SK-N-SH (cell line): ENCODE measurements around the gene PTK6.

ENCODE experiments used
- ELF1 ChIP-seq: IDR thresholded peaks from 2 replicates; pipeline ENCODE4 v1.4.0; 2012
- EP300 ChIP-seq, 2 experiments: IDR thresholded peaks; 2 replicates each; pipeline versions ENCODE4 v1.4.0 to v1.6.1; 2012; ENCODE audit warnings: borderline replicate concordance in 1 of 2, low read depth in 1 of 2, low read length in 1 of 2
- EZH2phosphoT487 ChIP-seq: fragments of 200-600 bp; sonication (generic); IDR thresholded peaks from 2 replicates; pipeline ENCODE4 v1.6.1; 2017; ENCODE audit warnings: low read depth, mixed run types, mild to moderate bottlenecking, antibody characterized with exemption, moderate library complexity, borderline replicate concordance
- FOXJ3 ChIP-seq: sonication (generic); formaldehyde crosslinking; IDR thresholded peaks from 2 replicates; pipeline ENCODE4 v1.5.1; 2020; ENCODE audit warnings: mild to moderate bottlenecking, missing genetic modification reagents
- FOXM1 ChIP-seq: IDR thresholded peaks from 2 replicates; pipeline ENCODE4 v1.4.0; 2012; ENCODE audit warnings: low read depth, mild to moderate bottlenecking
- RAD21 ChIP-seq: IDR thresholded peaks from 2 replicates; pipeline ENCODE4 v1.6.1; 2012; ENCODE audit warnings: mild to moderate bottlenecking, low read length
- SIN3A ChIP-seq: IDR thresholded peaks from 2 replicates; pipeline ENCODE4 v1.6.1; 2012; ENCODE audit warnings: low read depth, mild to moderate bottlenecking, low read length, moderate library complexity, borderline replicate concordance
- TEAD4 ChIP-seq: IDR thresholded peaks from 2 replicates; pipeline ENCODE4 v1.4.0; 2012; ENCODE audit warnings: mild to moderate bottlenecking, borderline replicate concordance; ENCODE audit not compliant: insufficient read depth
- TF ChIP-seq, protein P1 (sequence below): fragments of 200-600 bp; sonication (generic); IDR thresholded peaks from 2 replicates; pipeline ENCODE4 v1.6.1; 2017; ENCODE audit warnings: antibody characterized with exemption, mild to moderate bottlenecking, moderate library complexity
- TF ChIP-seq, protein P2 (sequence below): IDR thresholded peaks from 2 replicates; pipeline ENCODE4 v1.4.0; 2012; ENCODE audit warnings: low read depth
- TF ChIP-seq, protein P3 (sequence below): IDR thresholded peaks from 2 replicates; pipeline ENCODE4 v1.6.1; 2012; ENCODE audit warnings: mild to moderate bottlenecking, low read depth, low read length, moderate library complexity

DNA sequence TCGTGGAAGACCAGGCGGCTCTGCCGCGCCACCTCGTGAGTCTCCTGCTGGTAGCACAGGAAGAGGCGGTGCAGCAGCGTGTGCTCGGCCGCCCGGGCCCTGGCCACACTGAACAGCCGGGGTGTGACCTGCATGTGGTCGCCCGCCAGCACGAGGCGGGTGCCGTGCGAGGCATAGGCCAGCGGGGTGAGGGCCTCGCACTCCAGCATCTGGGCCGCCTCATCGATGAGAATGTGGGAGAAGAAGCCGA lies 29.9 kb upstream of the PTK6 start:
- TF ChIP-seq, protein P1, sequence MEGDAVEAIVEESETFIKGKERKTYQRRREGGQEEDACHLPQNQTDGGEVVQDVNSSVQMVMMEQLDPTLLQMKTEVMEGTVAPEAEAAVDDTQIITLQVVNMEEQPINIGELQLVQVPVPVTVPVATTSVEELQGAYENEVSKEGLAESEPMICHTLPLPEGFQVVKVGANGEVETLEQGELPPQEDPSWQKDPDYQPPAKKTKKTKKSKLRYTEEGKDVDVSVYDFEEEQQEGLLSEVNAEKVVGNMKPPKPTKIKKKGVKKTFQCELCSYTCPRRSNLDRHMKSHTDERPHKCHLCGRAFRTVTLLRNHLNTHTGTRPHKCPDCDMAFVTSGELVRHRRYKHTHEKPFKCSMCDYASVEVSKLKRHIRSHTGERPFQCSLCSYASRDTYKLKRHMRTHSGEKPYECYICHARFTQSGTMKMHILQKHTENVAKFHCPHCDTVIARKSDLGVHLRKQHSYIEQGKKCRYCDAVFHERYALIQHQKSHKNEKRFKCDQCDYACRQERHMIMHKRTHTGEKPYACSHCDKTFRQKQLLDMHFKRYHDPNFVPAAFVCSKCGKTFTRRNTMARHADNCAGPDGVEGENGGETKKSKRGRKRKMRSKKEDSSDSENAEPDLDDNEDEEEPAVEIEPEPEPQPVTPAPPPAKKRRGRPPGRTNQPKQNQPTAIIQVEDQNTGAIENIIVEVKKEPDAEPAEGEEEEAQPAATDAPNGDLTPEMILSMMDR = no peak
- TF ChIP-seq EZH2phosphoT487 (no peak), SIN3A (no peak), EP300 (IDR thresholded peaks at IDR 0.05; ENCODE audit: borderline replicate concordance in 1 of 2, low read depth in 1 of 2, low read length in 1 of 2) (no peak), TEAD4 (no peak), FOXJ3 (CRISPR knock-in tag) (no peak), RAD21 (no peak), ELF1 (no peak), FOXM1 (no peak)
- TF ChIP-seq, protein P2, sequence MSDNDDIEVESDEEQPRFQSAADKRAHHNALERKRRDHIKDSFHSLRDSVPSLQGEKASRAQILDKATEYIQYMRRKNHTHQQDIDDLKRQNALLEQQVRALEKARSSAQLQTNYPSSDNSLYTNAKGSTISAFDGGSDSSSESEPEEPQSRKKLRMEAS = no peak
- TF ChIP-seq, protein P3, sequence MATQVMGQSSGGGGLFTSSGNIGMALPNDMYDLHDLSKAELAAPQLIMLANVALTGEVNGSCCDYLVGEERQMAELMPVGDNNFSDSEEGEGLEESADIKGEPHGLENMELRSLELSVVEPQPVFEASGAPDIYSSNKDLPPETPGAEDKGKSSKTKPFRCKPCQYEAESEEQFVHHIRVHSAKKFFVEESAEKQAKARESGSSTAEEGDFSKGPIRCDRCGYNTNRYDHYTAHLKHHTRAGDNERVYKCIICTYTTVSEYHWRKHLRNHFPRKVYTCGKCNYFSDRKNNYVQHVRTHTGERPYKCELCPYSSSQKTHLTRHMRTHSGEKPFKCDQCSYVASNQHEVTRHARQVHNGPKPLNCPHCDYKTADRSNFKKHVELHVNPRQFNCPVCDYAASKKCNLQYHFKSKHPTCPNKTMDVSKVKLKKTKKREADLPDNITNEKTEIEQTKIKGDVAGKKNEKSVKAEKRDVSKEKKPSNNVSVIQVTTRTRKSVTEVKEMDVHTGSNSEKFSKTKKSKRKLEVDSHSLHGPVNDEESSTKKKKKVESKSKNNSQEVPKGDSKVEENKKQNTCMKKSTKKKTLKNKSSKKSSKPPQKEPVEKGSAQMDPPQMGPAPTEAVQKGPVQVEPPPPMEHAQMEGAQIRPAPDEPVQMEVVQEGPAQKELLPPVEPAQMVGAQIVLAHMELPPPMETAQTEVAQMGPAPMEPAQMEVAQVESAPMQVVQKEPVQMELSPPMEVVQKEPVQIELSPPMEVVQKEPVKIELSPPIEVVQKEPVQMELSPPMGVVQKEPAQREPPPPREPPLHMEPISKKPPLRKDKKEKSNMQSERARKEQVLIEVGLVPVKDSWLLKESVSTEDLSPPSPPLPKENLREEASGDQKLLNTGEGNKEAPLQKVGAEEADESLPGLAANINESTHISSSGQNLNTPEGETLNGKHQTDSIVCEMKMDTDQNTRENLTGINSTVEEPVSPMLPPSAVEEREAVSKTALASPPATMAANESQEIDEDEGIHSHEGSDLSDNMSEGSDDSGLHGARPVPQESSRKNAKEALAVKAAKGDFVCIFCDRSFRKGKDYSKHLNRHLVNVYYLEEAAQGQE = no peak
